ENCODE results near the gene MIDN. TPM values are rescaled to one million over a fixed set of nuclear protein-coding genes. Genes with fewer than 3 reads are reported as not detected.

MIDN gene
- total and polyA plus RNA-seq, 7 donors: 29.2 to 331 (median 147) TPM

DNA sequence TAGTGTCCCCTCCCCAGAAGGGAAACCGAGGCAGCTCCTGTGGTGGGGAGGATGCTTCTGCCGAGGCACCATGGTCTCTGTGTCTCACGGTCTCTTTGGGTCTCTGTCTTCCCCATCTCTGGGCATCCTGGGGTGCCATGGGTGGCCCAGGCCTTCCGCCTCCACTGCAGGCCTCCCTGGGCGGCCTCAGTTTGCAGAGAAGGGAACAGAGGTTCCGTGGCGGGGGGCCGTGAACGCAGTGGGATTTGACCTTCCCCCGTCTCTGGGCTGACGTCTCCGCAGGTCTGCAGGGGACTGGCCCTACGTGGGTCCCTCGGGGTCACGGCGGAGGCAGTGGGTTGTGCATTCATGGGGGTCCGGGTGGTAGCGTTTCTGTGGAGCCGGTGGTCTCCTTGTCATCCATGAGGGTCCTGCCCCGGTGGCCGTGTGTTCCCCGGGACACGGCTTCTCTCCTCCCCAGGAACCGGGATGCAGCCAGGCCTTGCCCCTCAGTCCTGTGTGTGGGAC, 41.9 kb downstream of the MIDN start:
- Histone ChIP-seq H3K27me3 (ENCODE audit: insufficient read depth in 3 of 3, low read length in 2 of 3) (peaks cover 0 to 84% (median 38%) of the 10 kb centered on the region in 3 donors), H3K27ac (no peak overlapping the region), H3K4me3 (no peak overlapping the region), H3K9me3 (no peaks in the 10 kb centered on the region), H3K4me1 (peaks cover 5% of the 10 kb centered on the region), H3K36me3 (ENCODE audit: insufficient read depth in 1 of 2, low read depth in 1 of 2) (no peaks in the 10 kb centered on the region)
- no peak for ATAC-seq
- 82 to 87% (median 84%) methylated on average over 22 to 24 of the region's 24 CpGs for WGBS, 3 donors
- intact Hi-C loops (cut with DNase I): no loop called here
- TF ChIP-seq, protein P1, sequence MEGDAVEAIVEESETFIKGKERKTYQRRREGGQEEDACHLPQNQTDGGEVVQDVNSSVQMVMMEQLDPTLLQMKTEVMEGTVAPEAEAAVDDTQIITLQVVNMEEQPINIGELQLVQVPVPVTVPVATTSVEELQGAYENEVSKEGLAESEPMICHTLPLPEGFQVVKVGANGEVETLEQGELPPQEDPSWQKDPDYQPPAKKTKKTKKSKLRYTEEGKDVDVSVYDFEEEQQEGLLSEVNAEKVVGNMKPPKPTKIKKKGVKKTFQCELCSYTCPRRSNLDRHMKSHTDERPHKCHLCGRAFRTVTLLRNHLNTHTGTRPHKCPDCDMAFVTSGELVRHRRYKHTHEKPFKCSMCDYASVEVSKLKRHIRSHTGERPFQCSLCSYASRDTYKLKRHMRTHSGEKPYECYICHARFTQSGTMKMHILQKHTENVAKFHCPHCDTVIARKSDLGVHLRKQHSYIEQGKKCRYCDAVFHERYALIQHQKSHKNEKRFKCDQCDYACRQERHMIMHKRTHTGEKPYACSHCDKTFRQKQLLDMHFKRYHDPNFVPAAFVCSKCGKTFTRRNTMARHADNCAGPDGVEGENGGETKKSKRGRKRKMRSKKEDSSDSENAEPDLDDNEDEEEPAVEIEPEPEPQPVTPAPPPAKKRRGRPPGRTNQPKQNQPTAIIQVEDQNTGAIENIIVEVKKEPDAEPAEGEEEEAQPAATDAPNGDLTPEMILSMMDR (IDR thresholded peaks at IDR 0.05): no peak
- no peak for DNase-seq

DNA sequence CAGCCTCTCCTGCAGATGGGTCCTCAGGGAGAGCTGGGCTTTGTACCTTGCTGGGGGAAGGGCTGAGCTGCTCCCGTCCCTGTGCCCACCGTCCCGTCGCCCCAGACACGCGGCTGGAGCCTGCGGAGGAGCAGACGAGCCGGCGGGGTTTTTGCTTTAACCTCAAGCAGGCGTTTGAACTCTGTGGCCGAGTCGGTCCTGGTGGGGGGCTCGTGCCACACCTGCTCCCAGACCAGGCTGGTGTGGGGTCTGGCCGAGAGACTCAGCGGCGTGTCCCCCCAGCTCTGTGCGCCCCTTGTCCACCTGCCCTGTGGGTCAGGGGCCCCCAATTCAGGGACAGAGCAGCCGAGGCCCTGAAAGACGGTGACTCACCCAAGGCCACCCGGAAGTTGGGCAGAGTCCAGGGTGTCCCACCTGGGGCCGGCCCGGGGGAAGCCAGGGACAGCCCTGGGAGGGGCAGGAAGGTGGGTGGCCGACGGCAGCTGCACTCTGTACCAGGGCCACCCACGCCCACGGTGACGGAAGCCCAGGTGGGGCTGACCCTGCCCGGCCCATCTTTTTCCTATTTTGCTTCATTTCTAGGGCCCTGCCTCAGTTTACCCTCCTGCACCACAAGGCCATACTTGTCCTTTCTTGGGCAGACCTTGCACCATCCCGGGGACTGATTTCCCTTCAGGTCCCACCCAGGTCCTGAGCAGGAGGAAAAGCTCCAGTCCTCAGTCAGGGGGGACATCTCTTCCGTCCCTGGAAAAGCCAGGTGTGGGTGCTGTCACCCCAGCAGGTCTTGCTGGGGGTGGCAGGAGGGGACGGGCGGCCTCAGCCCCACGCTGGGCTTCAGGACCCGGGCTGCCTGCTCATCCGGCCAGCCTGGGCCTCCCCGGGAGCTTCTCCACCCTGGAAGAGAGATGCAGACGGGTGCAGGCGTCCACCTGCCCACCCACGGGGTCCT, 42.6 kb downstream of the MIDN start:
- TF ChIP-seq, protein P1 (IDR thresholded peaks at IDR 0.05): no peak
- DNase-seq (no peak), ATAC-seq (no peak)
- no peak overlapping the region for H3K4me3 ChIP-seq
- no peaks in the 10 kb centered on the region for H3K36me3 ChIP-seq (ENCODE audit: insufficient read depth in 1 of 2, low read depth in 1 of 2)
- peaks cover 0 to 89% (median 38%) of the 10 kb centered on the region in 3 donors for H3K27me3 ChIP-seq (ENCODE audit: insufficient read depth in 3 of 3, low read length in 2 of 3)
- 63 to 67% (median 66%) methylated on average over 35 to 40 of the region's 40 CpGs for WGBS, 3 donors
- intact Hi-C loops (cut with DNase I): no loop called here
- H3K9me3 ChIP-seq: no peaks in the 10 kb centered on the region
- H3K27ac ChIP-seq: no peak overlapping the region
- H3K4me1 ChIP-seq: peaks cover 5% of the 10 kb centered on the region

DNA sequence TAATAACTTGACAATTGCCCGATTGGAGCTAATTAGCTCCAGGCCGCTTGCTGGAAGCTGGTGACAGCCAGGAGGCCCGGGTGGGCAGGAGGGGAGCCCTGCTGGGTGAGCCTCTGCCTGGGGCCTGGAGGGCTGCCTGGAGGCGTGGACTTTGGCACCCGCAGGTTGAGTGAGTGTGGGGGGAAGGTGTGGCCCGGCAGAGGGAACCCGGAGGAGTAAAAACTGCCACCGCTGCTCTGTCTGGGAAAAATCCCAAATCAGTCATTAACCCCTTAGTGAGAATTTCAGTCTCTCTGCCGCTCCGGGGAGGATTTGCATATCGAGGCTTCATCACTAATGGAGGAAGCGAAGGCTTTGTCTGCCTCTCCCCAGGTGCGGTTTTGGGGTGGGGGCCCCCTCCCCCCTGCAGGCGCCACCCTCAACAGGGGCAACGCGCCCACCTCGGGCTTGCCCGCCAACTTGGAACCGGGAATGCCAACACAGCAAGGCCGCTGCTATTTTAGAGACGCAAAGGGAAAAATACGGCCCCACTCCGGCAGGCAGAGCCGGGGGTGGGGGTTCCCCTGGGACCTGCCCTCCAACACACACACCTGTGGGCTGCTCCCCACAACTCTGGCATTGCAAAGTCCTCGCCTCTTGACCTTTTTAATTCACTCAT, 43.5 kb downstream of the MIDN start:
- Histone ChIP-seq H3K4me1 (no peaks in the 10 kb centered on the region), H3K27ac (no peak overlapping the region), H3K27me3 (ENCODE audit: insufficient read depth in 3 of 3, low read length in 2 of 3) (peaks cover 0 to 88% (median 31%) of the 10 kb centered on the region in 3 donors), H3K4me3 (no peak overlapping the region), H3K9me3 (no peaks in the 10 kb centered on the region), H3K36me3 (ENCODE audit: insufficient read depth in 1 of 2, low read depth in 1 of 2) (no peaks in the 10 kb centered on the region)
- TF ChIP-seq, protein P1 (IDR thresholded peaks at IDR 0.05): no peak
- WGBS, 3 donors: 38 to 42% (median 39%) methylated on average over 24 to 25 of the region's 25 CpGs
- intact Hi-C loops (cut with DNase I): no loop called here
- no peak for DNase-seq
- ATAC-seq: no peak

DNA sequence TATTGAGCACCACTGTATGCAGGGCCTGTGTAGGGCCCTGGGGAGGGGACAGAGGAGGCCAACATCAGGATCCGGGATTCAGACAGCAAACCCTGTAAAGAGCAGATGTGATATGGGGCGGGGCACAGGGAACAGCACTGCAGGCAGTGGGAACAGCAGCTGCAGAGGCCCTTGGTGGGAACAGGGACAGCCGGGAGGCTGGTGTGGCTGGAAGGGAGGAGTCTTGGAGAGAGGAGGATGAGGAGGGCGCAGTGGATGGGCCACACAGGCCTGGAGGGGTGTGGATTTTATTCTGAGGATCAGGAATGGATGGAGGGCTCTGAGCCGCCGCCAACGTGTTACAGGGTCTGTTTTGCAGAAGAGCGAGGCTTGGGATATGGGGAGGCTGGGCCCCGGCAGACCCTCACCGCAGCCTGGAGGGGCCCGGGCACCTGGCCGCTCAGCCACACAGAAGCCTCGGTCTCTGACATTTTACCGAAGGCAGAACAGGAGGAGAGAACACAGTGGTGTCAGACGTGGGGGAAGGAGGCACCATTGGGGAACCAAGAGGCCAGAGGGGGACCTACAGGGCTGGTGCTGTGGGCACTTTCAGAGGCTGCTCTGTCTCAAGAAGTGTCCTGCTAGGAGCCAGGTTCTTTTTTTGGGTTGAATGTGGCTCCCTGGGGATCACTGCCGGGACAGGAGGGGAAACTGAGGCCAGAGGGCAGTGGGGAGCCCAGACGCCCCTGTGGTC, 44.2 kb downstream of the MIDN start:
- DNase-seq (no peak), ATAC-seq (no peak)
- peaks cover 0 to 81% (median 25%) of the 10 kb centered on the region in 3 donors for H3K27me3 ChIP-seq (ENCODE audit: insufficient read depth in 3 of 3, low read length in 2 of 3)

More for the DNA sequence above, 44.2 kb downstream of the MIDN start:
- Histone ChIP-seq H3K9me3 (no peaks in the 10 kb centered on the region), H3K36me3 (ENCODE audit: insufficient read depth in 1 of 2, low read depth in 1 of 2) (no peaks in the 10 kb centered on the region), H3K4me3 (no peak overlapping the region), H3K27ac (no peak overlapping the region), H3K4me1 (no peaks in the 10 kb centered on the region)
- TF ChIP-seq, protein P1 (IDR thresholded peaks at IDR 0.05): no peak
- whole genome bisulfite sequencing, 3 donors: 79 to 87% (median 80%) methylated on average over 17 of the region's 17 CpGs
- intact Hi-C loops (cut with DNase I): no loop called here

All from psoas muscle (tissue), 8 donors.